KMS-11 (cell line): ENCODE measurements around the gene TUBA1C.

Experiments
- H2AFZ ChIP-seq: fragments of 200-600 bp; sonication (generic); 2 replicates; pipeline ENCODE4 v1.6.1; 2016; ENCODE audit warnings: antibody characterized with exemption, mixed run types, low read depth
- H3K27ac ChIP-seq: fragments of 200-600 bp; sonication (generic); 2 replicates; pipeline ENCODE4 v1.6.1; 2016; ENCODE audit warnings: mild to moderate bottlenecking, mixed run types
- H3K27me3 ChIP-seq: fragments of 200-600 bp; sonication (generic); 2 replicates; pipeline ENCODE4 v1.6.1; 2017; ENCODE audit warnings: mild to moderate bottlenecking, low read depth, mixed run types, moderate library complexity; ENCODE audit not compliant: insufficient read depth
- H3K36me3 ChIP-seq: fragments of 200-600 bp; sonication (generic); 2 replicates; pipeline ENCODE4 v1.6.1; 2017; ENCODE audit warnings: mild to moderate bottlenecking, mixed run types; ENCODE audit not compliant: insufficient read depth
- H3K4me1 ChIP-seq: fragments of 200-600 bp; sonication (generic); 2 replicates; pipeline ENCODE4 v1.6.1; 2016; ENCODE audit warnings: mild to moderate bottlenecking, low read depth, mixed run types; ENCODE audit not compliant: poor library complexity, severe bottlenecking
- H3K4me2 ChIP-seq: fragments of 200-600 bp; sonication (generic); 2 replicates; pipeline ENCODE4 v1.7.0; 2016; ENCODE audit warnings: mild to moderate bottlenecking, mixed run types
- H3K4me3 ChIP-seq: fragments of 200-600 bp; sonication (generic); IDR thresholded peaks from 2 replicates; pipeline ENCODE4 v1.6.1; 2017; ENCODE audit warnings: low read depth, low read length, mixed read lengths; ENCODE audit not compliant: insufficient read depth
- H3K79me2 ChIP-seq: fragments of 200-600 bp; sonication (generic); 2 replicates; pipeline ENCODE4 v1.6.1; 2016; ENCODE audit warnings: low read depth, mixed run types; ENCODE audit not compliant: insufficient read depth
- H3K9ac ChIP-seq: fragments of 200-600 bp; sonication (generic); 2 replicates; pipeline ENCODE4 v1.6.1; 2016; ENCODE audit warnings: mild to moderate bottlenecking, mixed run types
- H4K20me1 ChIP-seq: fragments of 200-600 bp; sonication (generic); 2 replicates; pipeline ENCODE4 v1.6.1; 2016; ENCODE audit warnings: mild to moderate bottlenecking, mixed run types; ENCODE audit not compliant: insufficient read depth
- TF ChIP-seq, protein P1 (sequence below): fragments of 200-600 bp; sonication (generic); conservative IDR thresholded peaks from 2 replicates; pipeline ENCODE4 v1.6.1; 2017; ENCODE audit warnings: low read depth, mild to moderate bottlenecking, antibody characterized with exemption, low read length, moderate library complexity, mixed read lengths

The TUBA1C gene

DNA sequence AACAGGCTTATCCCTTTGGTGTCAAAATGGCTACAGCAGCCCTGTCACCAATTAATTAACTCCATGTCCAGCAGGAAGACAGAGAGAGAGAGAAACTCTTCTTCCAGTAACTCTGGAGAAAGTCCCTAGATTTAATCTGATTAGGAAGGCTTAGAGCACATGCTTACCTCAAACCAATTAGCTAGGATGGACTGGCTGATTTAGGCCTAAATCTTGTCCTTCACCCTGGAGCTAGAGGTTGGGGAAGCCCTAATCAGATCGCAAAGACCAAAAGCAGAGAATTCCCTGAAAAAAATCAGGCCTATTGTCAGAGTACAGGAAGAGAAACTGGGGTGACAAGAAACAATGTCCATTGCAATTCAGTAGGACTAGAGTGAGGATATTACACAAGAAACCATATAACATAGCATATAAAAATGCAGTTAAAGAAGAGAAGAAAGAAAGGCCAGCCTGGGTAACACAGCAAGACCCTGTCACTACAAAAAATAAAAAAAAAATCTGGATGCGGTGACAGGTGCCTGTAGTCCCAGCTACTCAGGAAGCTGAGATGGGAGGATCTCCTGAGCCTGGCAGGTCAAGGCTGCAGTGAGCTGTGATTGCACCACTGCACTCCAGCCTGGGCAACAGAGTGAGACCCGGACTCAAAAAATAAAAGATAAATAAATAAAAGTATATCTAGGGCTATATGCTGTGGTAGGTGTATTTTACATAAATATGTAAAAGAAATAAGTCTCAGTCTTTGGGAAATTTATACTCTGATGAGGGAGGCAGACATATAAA is 41.1 kb upstream of the TUBA1C start:
- H3K79me2 ChIP-seq: no peaks in the 10 kb centered on the region
- no peak overlapping the region for H3K9ac ChIP-seq
- H4K20me1 ChIP-seq: no peaks in the 10 kb centered on the region
- H3K4me2 ChIP-seq: no peak overlapping the region
- TF ChIP-seq, protein P1, sequence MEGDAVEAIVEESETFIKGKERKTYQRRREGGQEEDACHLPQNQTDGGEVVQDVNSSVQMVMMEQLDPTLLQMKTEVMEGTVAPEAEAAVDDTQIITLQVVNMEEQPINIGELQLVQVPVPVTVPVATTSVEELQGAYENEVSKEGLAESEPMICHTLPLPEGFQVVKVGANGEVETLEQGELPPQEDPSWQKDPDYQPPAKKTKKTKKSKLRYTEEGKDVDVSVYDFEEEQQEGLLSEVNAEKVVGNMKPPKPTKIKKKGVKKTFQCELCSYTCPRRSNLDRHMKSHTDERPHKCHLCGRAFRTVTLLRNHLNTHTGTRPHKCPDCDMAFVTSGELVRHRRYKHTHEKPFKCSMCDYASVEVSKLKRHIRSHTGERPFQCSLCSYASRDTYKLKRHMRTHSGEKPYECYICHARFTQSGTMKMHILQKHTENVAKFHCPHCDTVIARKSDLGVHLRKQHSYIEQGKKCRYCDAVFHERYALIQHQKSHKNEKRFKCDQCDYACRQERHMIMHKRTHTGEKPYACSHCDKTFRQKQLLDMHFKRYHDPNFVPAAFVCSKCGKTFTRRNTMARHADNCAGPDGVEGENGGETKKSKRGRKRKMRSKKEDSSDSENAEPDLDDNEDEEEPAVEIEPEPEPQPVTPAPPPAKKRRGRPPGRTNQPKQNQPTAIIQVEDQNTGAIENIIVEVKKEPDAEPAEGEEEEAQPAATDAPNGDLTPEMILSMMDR: no peak
- no peak overlapping the region for H3K4me3 ChIP-seq
- no peaks in the 10 kb centered on the region for H3K36me3 ChIP-seq
- H3K27me3 ChIP-seq: no peaks in the 10 kb centered on the region
- no peak overlapping the region for H2AFZ ChIP-seq
- H3K27ac ChIP-seq: no peak overlapping the region
- H3K4me1 ChIP-seq: no peaks in the 10 kb centered on the region

DNA sequence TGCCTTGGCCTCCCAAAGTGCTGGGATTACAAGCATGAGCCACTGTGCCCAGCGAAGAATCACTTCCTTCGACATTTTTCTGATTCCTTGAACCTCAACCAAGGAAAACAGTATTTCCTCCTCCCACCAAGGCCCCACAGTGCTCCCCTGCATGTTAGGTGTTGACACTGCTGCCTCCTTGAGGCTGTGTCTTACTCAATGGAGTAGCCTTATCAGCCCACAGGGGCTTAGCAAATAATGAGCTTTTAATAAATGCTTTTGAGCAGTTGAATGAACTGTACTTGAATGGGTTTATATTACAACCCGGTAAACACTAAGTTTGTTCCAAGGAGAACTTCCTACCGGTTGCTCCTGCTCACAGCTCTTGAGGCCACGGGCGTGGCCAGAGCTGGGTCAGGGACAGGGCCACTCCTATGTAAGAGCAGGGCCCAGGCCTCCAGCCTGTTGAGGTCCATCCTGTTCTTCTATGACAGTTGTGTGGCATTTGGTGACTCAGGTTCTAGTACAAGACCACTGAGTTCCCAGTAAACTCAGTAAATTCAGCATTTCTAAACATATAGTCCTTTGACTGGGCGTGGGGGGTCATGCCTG is 39.2 kb upstream of the TUBA1C start:
- H3K4me2 ChIP-seq: no peak overlapping the region
- no peak overlapping the region for H2AFZ ChIP-seq

DNA sequence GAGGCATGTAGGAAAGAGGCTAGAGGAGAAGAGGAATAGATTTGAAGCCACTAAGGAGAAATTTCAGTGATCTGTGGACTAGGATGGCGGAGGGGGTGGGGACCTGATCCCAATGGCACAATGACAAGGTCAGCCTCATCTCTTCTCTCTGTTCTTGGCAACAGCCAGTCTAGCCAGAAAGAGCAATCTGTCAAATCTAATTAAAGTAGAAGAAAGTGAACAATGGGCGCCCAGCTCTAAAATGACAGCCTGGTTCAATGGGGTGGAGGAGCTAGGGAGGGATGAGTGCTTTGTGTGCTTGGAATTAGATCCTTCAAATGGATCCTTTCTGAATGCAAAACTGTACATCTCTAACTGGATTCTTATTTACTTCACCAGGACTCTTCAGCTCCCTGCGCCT is 37.2 kb upstream of the TUBA1C start:
- no peaks in the 10 kb centered on the region for H4K20me1 ChIP-seq
- H3K79me2 ChIP-seq: no peaks in the 10 kb centered on the region
- no peak overlapping the region for H3K9ac ChIP-seq
- TF ChIP-seq, protein P1: no peak
- no peaks in the 10 kb centered on the region for H3K4me1 ChIP-seq
- no peaks in the 10 kb centered on the region for H3K27me3 ChIP-seq
- H3K4me3 ChIP-seq: no peak overlapping the region
- H2AFZ ChIP-seq: no peak overlapping the region
- H3K4me2 ChIP-seq: no peak overlapping the region
- H3K27ac ChIP-seq: no peak overlapping the region
- no peaks in the 10 kb centered on the region for H3K36me3 ChIP-seq

More for the DNA sequence above, 39.2 kb upstream of the TUBA1C start:
- Histone ChIP-seq H3K4me3 (no peak overlapping the region), H3K4me1 (no peaks in the 10 kb centered on the region), H4K20me1 (no peaks in the 10 kb centered on the region), H3K27ac (no peak overlapping the region), H3K79me2 (no peaks in the 10 kb centered on the region), H3K27me3 (no peaks in the 10 kb centered on the region), H3K36me3 (no peaks in the 10 kb centered on the region), H3K9ac (no peak overlapping the region)
- TF ChIP-seq, protein P1: no peak

DNA sequence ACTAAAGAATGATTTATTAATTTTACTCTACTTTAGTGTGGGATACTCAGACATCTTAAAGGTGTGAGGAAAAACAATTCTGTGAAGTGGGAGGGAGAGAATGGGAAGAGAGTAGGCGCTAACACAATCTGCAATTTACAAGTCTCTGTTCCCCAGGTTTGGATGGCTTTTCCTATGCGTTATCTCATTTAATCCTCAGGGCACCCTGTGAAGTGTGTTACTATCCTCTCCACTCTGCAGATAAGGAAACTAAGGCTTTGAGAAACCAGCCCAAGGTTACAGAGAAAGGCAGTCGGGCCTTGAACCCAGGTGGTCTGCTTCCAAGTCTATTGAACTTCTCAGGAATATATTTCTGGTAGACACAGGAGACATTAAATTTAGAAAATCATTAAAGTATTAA is 36.2 kb upstream of the TUBA1C start:
- Histone ChIP-seq H3K4me1 (no peaks in the 10 kb centered on the region), H3K36me3 (no peaks in the 10 kb centered on the region), H3K9ac (no peak overlapping the region), H3K4me2 (no peak overlapping the region), H2AFZ (no peak overlapping the region), H3K4me3 (no peak overlapping the region), H3K27me3 (no peaks in the 10 kb centered on the region), H3K79me2 (no peaks in the 10 kb centered on the region), H4K20me1 (no peaks in the 10 kb centered on the region), H3K27ac (no peak overlapping the region)
- TF ChIP-seq, protein P1: no peak
